Measurements from ENCODE around the gene ARSK. TPM values are rescaled to one million over a fixed set of nuclear protein-coding genes. Genes with fewer than 3 reads are reported as not detected.
A peak's percentile ranks its signal among the peaks of the same experiment; 100 is the strongest.

The ARSK gene
- total and polyA plus RNA-seq, 10 of the 15 experiments (the other 5 are each of a cell fraction or from before 2014, with no cell fraction given), result 1.6 to 9.5 (median 5.8) TPM

- TF ChIP-seq SUZ12 (IDR thresholded peaks at IDR 0.05; ENCODE audit: unreplicated experiment) (no peak), KDM1A (IDR thresholded peaks at IDR 0.05; ENCODE audit: borderline replicate concordance) (no peak), PML (IDR thresholded peaks at IDR 0.05; ENCODE audit: low read length) (0 out of 2 replicates have a peak, but pooled peaks have one; percentile 46), ZBED1 (IDR thresholded peaks at IDR 0.05; ENCODE audit: borderline replicate concordance) (peak; percentile 73; the same call in 1 of the 2 replicates), HCFC1 (IDR thresholded peaks at IDR 0.05; ENCODE audit: low read length) (no peak), FOXM1 (IDR thresholded peaks at IDR 0.05; ENCODE audit: low read depth, low read length) (peak; percentile 92; the same call in 1 of the 2 replicates), ZNF207 (IDR thresholded peaks at IDR 0.05; ENCODE audit: borderline replicate concordance) (no peak), TCF3 (IDR thresholded peaks at IDR 0.05; ENCODE audit: borderline replicate concordance, insufficient read depth, low read depth, low read length) (no peak), KAT2A (conservative IDR thresholded peaks at IDR 0.05; ENCODE audit: control insufficient read depth, low read depth, low read length) (no peak), SP1 (IDR thresholded peaks at IDR 0.05; ENCODE audit: low read depth, low read length) (no peak), STAT3 (IDR thresholded peaks at IDR 0.05; ENCODE audit: low read depth, low read length) (no peak), POLR2AphosphoS5 (IDR thresholded peaks at IDR 0.05; ENCODE audit: low read length) (no peak), ZSCAN29 (IDR thresholded peaks at IDR 0.05) (0 out of 2 replicates have a peak, but pooled peaks have one; percentile 33), NBN (IDR thresholded peaks at IDR 0.05) (peak; percentile 45; the same call in 1 of the 2 replicates), ZNF384 (IDR thresholded peaks at IDR 0.05; ENCODE audit: borderline replicate concordance, low read depth, low read length) (no peak), NFXL1 (IDR thresholded peaks at IDR 0.05; ENCODE audit: borderline replicate concordance) (no peak), IKZF1 (conservative IDR thresholded peaks at IDR 0.05) (peak; percentile 99)
- TF ChIP-seq, protein P1, sequence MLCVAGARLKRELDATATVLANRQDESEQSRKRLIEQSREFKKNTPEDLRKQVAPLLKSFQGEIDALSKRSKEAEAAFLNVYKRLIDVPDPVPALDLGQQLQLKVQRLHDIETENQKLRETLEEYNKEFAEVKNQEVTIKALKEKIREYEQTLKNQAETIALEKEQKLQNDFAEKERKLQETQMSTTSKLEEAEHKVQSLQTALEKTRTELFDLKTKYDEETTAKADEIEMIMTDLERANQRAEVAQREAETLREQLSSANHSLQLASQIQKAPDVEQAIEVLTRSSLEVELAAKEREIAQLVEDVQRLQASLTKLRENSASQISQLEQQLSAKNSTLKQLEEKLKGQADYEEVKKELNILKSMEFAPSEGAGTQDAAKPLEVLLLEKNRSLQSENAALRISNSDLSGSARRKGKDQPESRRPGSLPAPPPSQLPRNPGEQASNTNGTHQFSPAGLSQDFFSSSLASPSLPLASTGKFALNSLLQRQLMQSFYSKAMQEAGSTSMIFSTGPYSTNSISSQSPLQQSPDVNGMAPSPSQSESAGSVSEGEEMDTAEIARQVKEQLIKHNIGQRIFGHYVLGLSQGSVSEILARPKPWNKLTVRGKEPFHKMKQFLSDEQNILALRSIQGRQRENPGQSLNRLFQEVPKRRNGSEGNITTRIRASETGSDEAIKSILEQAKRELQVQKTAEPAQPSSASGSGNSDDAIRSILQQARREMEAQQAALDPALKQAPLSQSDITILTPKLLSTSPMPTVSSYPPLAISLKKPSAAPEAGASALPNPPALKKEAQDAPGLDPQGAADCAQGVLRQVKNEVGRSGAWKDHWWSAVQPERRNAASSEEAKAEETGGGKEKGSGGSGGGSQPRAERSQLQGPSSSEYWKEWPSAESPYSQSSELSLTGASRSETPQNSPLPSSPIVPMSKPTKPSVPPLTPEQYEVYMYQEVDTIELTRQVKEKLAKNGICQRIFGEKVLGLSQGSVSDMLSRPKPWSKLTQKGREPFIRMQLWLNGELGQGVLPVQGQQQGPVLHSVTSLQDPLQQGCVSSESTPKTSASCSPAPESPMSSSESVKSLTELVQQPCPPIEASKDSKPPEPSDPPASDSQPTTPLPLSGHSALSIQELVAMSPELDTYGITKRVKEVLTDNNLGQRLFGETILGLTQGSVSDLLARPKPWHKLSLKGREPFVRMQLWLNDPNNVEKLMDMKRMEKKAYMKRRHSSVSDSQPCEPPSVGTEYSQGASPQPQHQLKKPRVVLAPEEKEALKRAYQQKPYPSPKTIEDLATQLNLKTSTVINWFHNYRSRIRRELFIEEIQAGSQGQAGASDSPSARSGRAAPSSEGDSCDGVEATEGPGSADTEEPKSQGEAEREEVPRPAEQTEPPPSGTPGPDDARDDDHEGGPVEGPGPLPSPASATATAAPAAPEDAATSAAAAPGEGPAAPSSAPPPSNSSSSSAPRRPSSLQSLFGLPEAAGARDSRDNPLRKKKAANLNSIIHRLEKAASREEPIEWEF (IDR thresholded peaks at IDR 0.05; ENCODE audit: insufficient replicate concordance, low read depth, low read length), result no peak
- TF ChIP-seq, protein P2, sequence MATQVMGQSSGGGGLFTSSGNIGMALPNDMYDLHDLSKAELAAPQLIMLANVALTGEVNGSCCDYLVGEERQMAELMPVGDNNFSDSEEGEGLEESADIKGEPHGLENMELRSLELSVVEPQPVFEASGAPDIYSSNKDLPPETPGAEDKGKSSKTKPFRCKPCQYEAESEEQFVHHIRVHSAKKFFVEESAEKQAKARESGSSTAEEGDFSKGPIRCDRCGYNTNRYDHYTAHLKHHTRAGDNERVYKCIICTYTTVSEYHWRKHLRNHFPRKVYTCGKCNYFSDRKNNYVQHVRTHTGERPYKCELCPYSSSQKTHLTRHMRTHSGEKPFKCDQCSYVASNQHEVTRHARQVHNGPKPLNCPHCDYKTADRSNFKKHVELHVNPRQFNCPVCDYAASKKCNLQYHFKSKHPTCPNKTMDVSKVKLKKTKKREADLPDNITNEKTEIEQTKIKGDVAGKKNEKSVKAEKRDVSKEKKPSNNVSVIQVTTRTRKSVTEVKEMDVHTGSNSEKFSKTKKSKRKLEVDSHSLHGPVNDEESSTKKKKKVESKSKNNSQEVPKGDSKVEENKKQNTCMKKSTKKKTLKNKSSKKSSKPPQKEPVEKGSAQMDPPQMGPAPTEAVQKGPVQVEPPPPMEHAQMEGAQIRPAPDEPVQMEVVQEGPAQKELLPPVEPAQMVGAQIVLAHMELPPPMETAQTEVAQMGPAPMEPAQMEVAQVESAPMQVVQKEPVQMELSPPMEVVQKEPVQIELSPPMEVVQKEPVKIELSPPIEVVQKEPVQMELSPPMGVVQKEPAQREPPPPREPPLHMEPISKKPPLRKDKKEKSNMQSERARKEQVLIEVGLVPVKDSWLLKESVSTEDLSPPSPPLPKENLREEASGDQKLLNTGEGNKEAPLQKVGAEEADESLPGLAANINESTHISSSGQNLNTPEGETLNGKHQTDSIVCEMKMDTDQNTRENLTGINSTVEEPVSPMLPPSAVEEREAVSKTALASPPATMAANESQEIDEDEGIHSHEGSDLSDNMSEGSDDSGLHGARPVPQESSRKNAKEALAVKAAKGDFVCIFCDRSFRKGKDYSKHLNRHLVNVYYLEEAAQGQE (IDR thresholded peaks at IDR 0.05; ENCODE audit: low read depth, low read length), result no peak
- TF ChIP-seq, protein P3, sequence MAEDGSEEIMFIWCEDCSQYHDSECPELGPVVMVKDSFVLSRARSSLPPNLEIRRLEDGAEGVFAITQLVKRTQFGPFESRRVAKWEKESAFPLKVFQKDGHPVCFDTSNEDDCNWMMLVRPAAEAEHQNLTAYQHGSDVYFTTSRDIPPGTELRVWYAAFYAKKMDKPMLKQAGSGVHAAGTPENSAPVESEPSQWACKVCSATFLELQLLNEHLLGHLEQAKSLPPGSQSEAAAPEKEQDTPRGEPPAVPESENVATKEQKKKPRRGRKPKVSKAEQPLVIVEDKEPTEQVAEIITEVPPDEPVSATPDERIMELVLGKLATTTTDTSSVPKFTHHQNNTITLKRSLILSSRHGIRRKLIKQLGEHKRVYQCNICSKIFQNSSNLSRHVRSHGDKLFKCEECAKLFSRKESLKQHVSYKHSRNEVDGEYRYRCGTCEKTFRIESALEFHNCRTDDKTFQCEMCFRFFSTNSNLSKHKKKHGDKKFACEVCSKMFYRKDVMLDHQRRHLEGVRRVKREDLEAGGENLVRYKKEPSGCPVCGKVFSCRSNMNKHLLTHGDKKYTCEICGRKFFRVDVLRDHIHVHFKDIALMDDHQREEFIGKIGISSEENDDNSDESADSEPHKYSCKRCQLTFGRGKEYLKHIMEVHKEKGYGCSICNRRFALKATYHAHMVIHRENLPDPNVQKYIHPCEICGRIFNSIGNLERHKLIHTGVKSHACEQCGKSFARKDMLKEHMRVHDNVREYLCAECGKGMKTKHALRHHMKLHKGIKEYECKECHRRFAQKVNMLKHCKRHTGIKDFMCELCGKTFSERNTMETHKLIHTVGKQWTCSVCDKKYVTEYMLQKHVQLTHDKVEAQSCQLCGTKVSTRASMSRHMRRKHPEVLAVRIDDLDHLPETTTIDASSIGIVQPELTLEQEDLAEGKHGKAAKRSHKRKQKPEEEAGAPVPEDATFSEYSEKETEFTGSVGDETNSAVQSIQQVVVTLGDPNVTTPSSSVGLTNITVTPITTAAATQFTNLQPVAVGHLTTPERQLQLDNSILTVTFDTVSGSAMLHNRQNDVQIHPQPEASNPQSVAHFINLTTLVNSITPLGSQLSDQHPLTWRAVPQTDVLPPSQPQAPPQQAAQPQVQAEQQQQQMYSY (CRISPR knock-in tag; IDR thresholded peaks at IDR 0.05), result no peak
Measured at GRCh38 chr5:95615164-95615467, 60.2 kb downstream of the ARSK start (continued).

Data from GM12878 (cell line).